Measurements from ENCODE around the gene NBPF4.

GRCh38 chr1:108209456-108210108 lies 34.3 kb downstream of the NBPF4 start:
- TF ChIP-seq, protein P1, sequence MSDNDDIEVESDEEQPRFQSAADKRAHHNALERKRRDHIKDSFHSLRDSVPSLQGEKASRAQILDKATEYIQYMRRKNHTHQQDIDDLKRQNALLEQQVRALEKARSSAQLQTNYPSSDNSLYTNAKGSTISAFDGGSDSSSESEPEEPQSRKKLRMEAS (IDR thresholded peaks at IDR 0.05) = no peak
- TF ChIP-seq MYC (IDR thresholded peaks at IDR 0.05; ENCODE audit: borderline replicate concordance, low read length) (no peak), GATA3 (IDR thresholded peaks at IDR 0.05; ENCODE audit: borderline replicate concordance) (no peak), CTCF (IDR thresholded peaks at IDR 0.05) (no peak), ESRRA (IDR thresholded peaks at IDR 0.05; ENCODE audit: borderline replicate concordance, low read length) (no peak), PHF8 (IDR thresholded peaks at IDR 0.05; ENCODE audit: borderline replicate concordance, low read depth) (no peak), POLR2AphosphoS2 (conservative IDR thresholded peaks at IDR 0.05; ENCODE audit: low read length) (no peak), EP300 (IDR thresholded peaks at IDR 0.05) (no peak), POLR2A (IDR thresholded peaks at IDR 0.05; ENCODE audit: low read length) (no peak), FOSL2 (IDR thresholded peaks at IDR 0.05) (no peak), FOSL2 (CRISPR knock-in tag; IDR thresholded peaks at IDR 0.05) (no peak), BHLHE40 (IDR thresholded peaks at IDR 0.05; ENCODE audit: low read depth, low read length) (no peak)
